OCI-LY1 (cell line): ENCODE measurements around the gene CDH23.

Experiments
- CTCF ChIP-seq: fragments of 200-600 bp; sonication (generic), shearing (Covaris generic); IDR thresholded peaks from 2 replicates; pipeline ENCODE4 v1.5.1; 2017; ENCODE audit warnings: mild to moderate bottlenecking, antibody characterized with exemption, low read length, moderate library complexity, mixed read lengths
- EZH2 ChIP-seq: fragments of 200-600 bp; sonication (generic), shearing (Covaris generic); IDR thresholded peaks from 2 replicates; pipeline ENCODE4 v1.8.0; 2017; ENCODE audit warnings: borderline replicate concordance, mixed run types, mild to moderate bottlenecking, antibody characterized with exemption, low read length, moderate library complexity, mixed read lengths

GRCh38 chr10:71805776-71806703, 409.3 kb downstream of the CDH23 start:
- TF ChIP-seq CTCF, result no peak
- TF ChIP-seq EZH2, result no peak
